Uterus (tissue), 4 donors: Measurements from ENCODE around the gene VSNL1. TPM values are rescaled to one million over a fixed set of nuclear protein-coding genes. Genes with fewer than 3 reads are reported as not detected.

Source experiments
- DNase-seq, 2 donors: peaks; one replicate each; pipeline ENCODE4 v3.0.0-alpha.2; 2019 to 2020
- H3K27ac ChIP-seq, 2 donors: fragments of 200-600 bp; sonication (generic); 1 replicate in 1 of 2; 2 replicates in 1 of 2; pipeline ENCODE4 v1.5.1; 2016 to 2018
- H3K27me3 ChIP-seq, 2 donors: fragments of 200-600 bp; sonication (generic); one replicate each; pipeline ENCODE4 v1.5.1; 2018 to 2019; ENCODE audit warnings: control low read depth in 1 of 2
- H3K36me3 ChIP-seq, 2 donors: fragments of 200-600 bp; sonication (generic); one replicate each; pipeline ENCODE4 v1.5.1; 2019; ENCODE audit warnings: control low read depth in 1 of 2
- H3K4me1 ChIP-seq, 2 donors: fragments of 200-600 bp; sonication (generic); one replicate each; pipeline ENCODE4 v1.5.1; 2018 to 2019; ENCODE audit warnings: control low read depth in 1 of 2
- H3K4me3 ChIP-seq, 2 donors: fragments of 200-600 bp; sonication (generic); 1 replicate in 1 of 2; 2 replicates in 1 of 2; pipeline ENCODE4 v1.5.1; 2018 to 2019; ENCODE audit warnings: mild to moderate bottlenecking in 1 of 2
- H3K9me3 ChIP-seq, 2 donors: fragments of 200-600 bp; sonication (generic); one replicate each; pipeline ENCODE4 v1.5.1; 2019; ENCODE audit warnings: control low read depth in 1 of 2
- POLR2A ChIP-seq, 2 donors: fragments of 450-650 bp; IDR thresholded peaks; one replicate each; pipeline ENCODE4 v1.6.1; 2016; ENCODE audit warnings: antibody characterized with exemption in 2 of 2, mild to moderate bottlenecking in 1 of 2, moderate library complexity in 1 of 2
- intact Hi-C: fragments of 100-400 bp; cut with DNase I; formaldehyde crosslinking; loops from one replicate; pipeline ENCODE4 v1.15.1; 2023; ENCODE audit warnings: low total_unique reads
- total RNA-seq, 4 donors: library from RNA; depleted of rRNA in 3 of 4; stranded (reverse); fragments of >200 nt in 3 of 4; gene quantifications; one replicate each; pipeline versions ENCODE4 v1.1.0 to v1.2.4, GENCODE V29; 2014 to 2023
- TF ChIP-seq, protein P1 (sequence below), 4 experiments: fragments of 200-600 bp in 2 of 4; fragments of 450-650 bp in 2 of 4; sonication (generic) in 2 of 4; IDR thresholded peaks; one replicate each; pipeline ENCODE4 v1.5.1; 2016 to 2019; ENCODE audit warnings: antibody characterized with exemption in 4 of 4, mild to moderate bottlenecking in 2 of 4, moderate library complexity in 1 of 4
- donor health status: DM: yes; HTN: yes; CAD: no.

The VSNL1 gene
- total RNA-seq, 4 donors from 2014 or later: 0.29 to 1.8 (median 0.61) TPM; not detected in 1

DNA sequence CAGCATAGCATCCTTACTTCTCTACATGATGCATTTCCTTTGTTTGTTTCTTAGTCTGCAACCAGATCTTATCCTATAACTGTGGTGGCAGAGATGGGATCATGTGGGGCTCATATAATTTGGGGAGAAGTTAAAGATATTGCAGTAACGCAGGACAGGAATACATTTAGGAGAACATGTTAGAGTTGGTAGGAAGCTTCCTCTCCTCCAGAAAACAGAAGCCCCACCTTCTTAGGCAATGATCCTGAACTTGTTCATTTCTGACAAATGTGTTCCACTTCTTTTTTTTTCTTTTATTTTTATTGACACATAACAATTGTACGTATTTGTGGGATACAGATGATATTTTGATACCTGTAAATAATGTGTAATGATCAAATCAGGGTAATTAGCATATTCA lies 99.9 kb downstream of the VSNL1 start:
- Histone ChIP-seq H3K4me3 (no peak overlapping the region), H3K4me1 (peaks cover 0 to 5% of the 10 kb centered on the region in 2 donors), H3K36me3 (no peaks in the 10 kb centered on the region), H3K27ac (no peak overlapping the region), H3K9me3 (no peaks in the 10 kb centered on the region), H3K27me3 (no peaks in the 10 kb centered on the region)
- intact Hi-C loops: no loop called here
- TF ChIP-seq POLR2A (IDR thresholded peaks at IDR 0.05): no peak
- TF ChIP-seq, protein P1, sequence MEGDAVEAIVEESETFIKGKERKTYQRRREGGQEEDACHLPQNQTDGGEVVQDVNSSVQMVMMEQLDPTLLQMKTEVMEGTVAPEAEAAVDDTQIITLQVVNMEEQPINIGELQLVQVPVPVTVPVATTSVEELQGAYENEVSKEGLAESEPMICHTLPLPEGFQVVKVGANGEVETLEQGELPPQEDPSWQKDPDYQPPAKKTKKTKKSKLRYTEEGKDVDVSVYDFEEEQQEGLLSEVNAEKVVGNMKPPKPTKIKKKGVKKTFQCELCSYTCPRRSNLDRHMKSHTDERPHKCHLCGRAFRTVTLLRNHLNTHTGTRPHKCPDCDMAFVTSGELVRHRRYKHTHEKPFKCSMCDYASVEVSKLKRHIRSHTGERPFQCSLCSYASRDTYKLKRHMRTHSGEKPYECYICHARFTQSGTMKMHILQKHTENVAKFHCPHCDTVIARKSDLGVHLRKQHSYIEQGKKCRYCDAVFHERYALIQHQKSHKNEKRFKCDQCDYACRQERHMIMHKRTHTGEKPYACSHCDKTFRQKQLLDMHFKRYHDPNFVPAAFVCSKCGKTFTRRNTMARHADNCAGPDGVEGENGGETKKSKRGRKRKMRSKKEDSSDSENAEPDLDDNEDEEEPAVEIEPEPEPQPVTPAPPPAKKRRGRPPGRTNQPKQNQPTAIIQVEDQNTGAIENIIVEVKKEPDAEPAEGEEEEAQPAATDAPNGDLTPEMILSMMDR (IDR thresholded peaks at IDR 0.05): no peak
- no peak for DNase-seq

DNA sequence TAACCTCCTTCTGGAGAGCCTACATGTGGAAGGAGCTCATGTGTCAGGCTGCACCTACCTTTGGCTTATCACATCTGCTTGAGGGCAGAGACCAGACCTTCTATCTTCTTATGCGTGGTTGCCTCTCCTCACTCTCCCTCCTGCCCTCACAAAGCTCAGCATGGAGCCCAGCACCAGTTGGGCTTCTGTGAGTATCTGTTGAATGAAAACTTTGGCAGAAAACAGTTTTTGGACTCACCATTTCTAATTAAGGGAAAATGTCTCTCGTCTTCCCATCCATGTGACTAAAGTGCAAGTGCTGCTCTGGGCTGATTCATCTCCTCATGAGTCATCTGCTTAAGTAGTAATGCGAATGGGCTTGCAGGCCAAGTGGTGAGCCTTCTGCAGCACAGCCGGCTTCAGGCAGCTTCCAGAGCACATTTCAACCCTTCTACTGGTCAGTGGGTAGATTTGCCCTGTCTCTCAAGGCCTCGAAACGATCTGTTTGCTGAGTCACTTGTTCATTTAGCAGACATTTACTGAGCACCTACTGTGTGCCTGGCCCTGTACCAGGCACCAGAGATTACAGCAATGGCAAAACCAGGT lies 102.6 kb downstream of the VSNL1 start:
- DNase-seq: peak; percentile 55 to 72
- peak overlapping the region; percentile 52 to 68 for H3K27ac ChIP-seq
- TF ChIP-seq POLR2A (IDR thresholded peaks at IDR 0.05): no peak
- TF ChIP-seq, protein P1 (IDR thresholded peaks at IDR 0.05): no peak
- intact Hi-C loops: no loop called here
- no peaks in the 10 kb centered on the region for H3K9me3 ChIP-seq
- no peak overlapping the region for H3K4me3 ChIP-seq
- no peaks in the 10 kb centered on the region for H3K36me3 ChIP-seq
- peaks cover 0 to 7% of the 10 kb centered on the region in 2 donors for H3K4me1 ChIP-seq
- H3K27me3 ChIP-seq: no peaks in the 10 kb centered on the region

DNA sequence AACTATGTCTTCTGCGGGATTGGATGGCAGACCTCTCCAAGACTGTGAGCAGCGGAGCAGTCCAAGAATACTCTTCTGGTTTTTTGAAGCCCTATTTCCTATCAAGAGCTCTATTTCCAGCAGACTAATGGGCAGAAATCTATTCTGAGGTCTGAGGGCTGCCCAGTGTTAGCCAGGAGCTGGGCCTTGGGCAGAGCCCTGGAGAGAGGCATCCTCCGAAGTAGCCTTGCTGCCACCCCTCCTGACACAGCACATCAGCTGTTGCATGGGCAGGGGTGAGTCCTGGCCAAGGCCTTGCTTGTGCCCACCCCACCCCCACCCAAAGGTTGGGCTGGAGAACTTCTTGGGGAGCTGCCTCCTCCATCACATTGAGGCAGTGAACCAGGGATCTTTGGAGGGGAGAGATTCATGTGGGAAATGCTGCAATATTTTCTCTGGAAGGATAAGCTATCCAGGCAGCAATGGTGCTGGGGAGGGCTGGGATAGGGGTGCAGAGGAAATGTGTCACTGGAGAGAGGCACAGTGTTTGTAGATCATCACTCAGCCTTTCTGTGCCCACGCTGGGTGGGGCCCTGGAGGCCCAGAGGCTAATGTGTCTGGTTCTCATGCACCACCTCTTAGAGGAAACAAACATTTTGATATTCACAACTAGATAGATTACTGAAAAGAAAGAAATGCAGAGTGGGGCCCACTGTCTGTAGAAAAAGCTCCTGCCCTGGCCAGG lies 104.7 kb downstream of the VSNL1 start:
- Histone ChIP-seq H3K27me3 (no peaks in the 10 kb centered on the region), H3K36me3 (no peaks in the 10 kb centered on the region), H3K27ac (peak overlapping the region; percentile 21 to 45), H3K9me3 (no peaks in the 10 kb centered on the region), H3K4me3 (no peak overlapping the region), H3K4me1 (peaks cover 0 to 7% of the 10 kb centered on the region in 2 donors)
- intact Hi-C loops: no loop called here
- no peak for DNase-seq
- TF ChIP-seq, protein P1 (IDR thresholded peaks at IDR 0.05): no peak
- TF ChIP-seq POLR2A (IDR thresholded peaks at IDR 0.05): no peak

DNA sequence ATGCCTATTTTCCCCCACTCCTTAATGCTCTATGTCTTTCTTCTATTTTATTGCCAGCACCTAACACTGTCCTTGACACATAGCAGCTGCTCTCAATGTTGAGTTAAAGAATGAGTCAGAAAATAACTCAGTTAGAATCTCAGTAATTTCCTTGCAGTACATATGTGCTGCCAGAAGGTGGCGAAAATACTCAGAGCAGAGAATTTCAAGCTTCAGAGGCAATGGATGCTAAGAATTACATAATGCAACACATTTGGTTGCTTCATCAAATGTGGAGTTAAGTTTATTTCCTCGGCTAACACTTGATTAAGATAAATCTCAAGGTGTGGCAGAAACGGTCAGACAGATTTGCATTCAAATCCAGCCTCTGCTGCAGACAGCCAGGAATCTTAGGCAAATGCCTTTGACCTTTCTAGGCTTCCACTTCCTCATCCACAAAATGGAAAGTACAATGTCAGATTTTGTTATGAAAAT lies 105.6 kb downstream of the VSNL1 start:
- peak; percentile 47 to 83 for DNase-seq
- H3K4me3 ChIP-seq: no peak overlapping the region
- H3K4me1 ChIP-seq: peaks cover 0 to 7% of the 10 kb centered on the region in 2 donors
- intact Hi-C loops: no loop called here
- no peaks in the 10 kb centered on the region for H3K27me3 ChIP-seq
- H3K27ac ChIP-seq: peak overlapping the region in 1 of 2 donors; percentile 21
- TF ChIP-seq, protein P1 (IDR thresholded peaks at IDR 0.05): peak; percentile 73 to 89 (median 86)
- TF ChIP-seq POLR2A (IDR thresholded peaks at IDR 0.05): no peak
- no peaks in the 10 kb centered on the region for H3K36me3 ChIP-seq
- no peaks in the 10 kb centered on the region for H3K9me3 ChIP-seq
